Thyroid gland (tissue), 4 donors: Measurements from ENCODE around the gene PLEKHA4.
A peak's percentile ranks its signal among the peaks of the same experiment; 100 is the strongest.

ENCODE experiments used
- POLR2A ChIP-seq, 2 donors: fragments of 450-650 bp; IDR thresholded peaks; one replicate each; pipeline ENCODE4 v1.6.1; 2017; ENCODE audit warnings: antibody characterized with exemption in 2 of 2, mild to moderate bottlenecking in 2 of 2, moderate library complexity in 1 of 2
- TF ChIP-seq, protein P1 (sequence below), 6 experiments: fragments of 200-600 bp in 3 of 6; fragments of 450-650 bp in 3 of 6; sonication (generic) in 3 of 6; IDR thresholded peaks; one replicate each; pipeline ENCODE4 v1.5.1; 2016 to 2019; ENCODE audit warnings: antibody characterized with exemption in 6 of 6, mild to moderate bottlenecking in 2 of 6, inconsistent platforms in 1 of 6, moderate library complexity in 1 of 6

DNA sequence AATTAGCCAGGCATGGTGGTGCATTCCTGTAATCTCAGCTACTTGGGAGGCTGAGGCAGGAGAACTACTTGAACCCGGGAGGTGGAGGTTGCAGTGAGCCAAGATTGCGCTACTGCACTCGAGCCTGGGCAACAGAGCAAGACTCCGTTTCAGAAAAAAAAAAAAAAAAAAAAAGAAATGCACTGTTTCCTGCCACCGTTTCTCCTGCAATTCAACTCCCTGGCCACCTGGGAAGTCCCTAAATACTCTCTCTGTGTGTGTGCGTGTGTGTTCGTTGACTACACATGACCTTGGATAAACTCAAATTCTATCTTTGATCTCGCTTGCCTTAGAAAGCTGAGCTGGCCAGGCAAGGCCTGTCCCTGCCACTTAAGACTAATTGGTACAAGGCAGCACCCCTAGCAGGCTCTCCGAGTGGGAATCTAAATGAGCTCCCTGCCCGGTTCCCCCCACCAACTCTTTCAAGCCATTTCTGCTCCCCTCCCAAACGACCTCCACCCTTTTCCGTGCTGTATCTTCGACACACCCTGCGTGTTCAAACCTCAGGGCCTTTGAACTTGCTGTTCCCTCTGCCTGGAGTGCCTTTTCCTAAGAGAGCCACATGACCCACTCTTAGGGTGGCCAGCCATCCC, 52.4 kb downstream of the PLEKHA4 start:
- TF ChIP-seq, protein P1, sequence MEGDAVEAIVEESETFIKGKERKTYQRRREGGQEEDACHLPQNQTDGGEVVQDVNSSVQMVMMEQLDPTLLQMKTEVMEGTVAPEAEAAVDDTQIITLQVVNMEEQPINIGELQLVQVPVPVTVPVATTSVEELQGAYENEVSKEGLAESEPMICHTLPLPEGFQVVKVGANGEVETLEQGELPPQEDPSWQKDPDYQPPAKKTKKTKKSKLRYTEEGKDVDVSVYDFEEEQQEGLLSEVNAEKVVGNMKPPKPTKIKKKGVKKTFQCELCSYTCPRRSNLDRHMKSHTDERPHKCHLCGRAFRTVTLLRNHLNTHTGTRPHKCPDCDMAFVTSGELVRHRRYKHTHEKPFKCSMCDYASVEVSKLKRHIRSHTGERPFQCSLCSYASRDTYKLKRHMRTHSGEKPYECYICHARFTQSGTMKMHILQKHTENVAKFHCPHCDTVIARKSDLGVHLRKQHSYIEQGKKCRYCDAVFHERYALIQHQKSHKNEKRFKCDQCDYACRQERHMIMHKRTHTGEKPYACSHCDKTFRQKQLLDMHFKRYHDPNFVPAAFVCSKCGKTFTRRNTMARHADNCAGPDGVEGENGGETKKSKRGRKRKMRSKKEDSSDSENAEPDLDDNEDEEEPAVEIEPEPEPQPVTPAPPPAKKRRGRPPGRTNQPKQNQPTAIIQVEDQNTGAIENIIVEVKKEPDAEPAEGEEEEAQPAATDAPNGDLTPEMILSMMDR (IDR thresholded peaks at IDR 0.05) = peak in 3 of 6 experiments; percentile 22 to 65 (median 25)
- no peak for TF ChIP-seq POLR2A (IDR thresholded peaks at IDR 0.05)
